T-helper 2 cell treated with Interferon-gamma antibody and Interleukin-4, amounts not matched to agents 100 ng/mL and 5 ng/mL, for 36 hours (primary cell): Measurements from ENCODE around the gene P2RX3. TPM values are rescaled to one million over a fixed set of nuclear protein-coding genes. Genes with fewer than 3 reads are reported as not detected.

Experiments used
- intact Hi-C: fragments of 100-400 bp; cut with micrococcal nuclease; formaldehyde crosslinking; loops from one replicate; pipeline ENCODE4 v1.15.1; 2023
- total RNA-seq: library from RNA; stranded (reverse); gene quantifications from 2 replicates; pipeline ENCODE4 v1.2.3, GENCODE V29; 2022

The P2RX3 gene
- total RNA-seq, 1 donor from 2014 or later: not detected

DNA sequence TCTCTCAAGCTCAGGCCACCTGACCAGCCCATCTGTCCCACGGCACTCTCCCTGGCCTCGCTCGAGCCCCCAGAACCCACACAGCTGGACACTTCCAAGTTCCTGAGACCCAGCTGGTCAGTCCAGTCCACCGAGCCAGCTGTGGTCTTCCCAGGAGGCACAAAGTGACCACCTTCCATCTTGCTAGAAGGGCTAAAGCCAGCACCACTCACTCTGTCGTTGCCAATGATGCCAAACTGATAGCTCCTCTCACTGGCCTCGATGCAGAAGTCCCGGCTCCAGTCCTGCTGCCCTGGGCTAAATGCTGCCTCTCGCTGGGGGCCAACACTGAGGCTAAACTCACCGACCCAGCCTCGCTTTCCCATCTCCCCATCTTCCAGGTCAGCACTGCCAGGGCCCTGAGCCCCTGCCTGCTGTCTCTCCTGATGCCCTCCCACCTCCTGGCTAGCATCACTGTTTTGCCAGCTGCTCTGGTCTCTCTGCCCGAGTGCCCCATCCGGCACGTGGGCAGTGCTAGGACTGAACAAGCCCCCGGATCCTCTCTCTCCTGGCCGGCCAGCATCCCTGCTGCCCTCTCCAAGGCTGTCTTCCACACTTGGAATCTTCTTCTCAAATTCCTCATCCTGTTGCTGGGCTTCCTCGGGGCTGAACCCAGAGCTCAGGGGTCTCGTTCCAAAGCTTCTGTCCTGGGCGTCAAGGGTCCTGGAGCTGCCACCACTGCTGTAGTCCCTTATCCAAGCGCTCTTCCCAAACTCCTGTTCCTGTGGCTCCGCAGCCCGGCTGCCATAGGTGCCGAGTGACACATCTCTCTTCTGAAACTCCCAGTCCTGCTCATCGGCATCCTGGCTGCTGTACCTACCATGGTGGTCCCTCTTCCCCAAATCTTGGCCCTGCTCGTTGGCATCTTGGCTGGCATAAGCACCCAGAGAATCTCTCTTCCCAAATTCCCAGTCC, 28.8 kb upstream of the P2RX3 start:
- intact Hi-C loops: no loop called here

DNA sequence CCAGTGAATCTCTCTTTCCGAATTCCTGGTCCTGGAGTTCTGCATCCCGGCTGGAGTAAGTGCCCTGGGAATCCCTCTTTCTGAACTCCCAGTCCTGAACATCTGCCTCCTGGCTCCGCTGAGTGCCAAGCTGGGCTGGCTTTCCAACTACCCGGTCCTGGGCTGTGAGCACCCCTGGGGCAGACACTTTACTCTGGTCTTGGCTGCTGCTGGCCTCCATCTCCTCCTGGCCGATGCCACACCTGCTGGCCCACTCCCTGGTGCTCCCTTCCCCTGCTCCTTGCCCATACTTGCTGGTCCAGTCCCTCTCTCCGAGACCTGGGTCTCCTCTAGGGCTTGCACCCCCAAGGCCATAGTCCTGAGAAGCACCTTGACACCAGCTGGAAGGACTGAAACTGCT, 28.1 kb upstream of the P2RX3 start:
- intact Hi-C loops: no loop called here

DNA sequence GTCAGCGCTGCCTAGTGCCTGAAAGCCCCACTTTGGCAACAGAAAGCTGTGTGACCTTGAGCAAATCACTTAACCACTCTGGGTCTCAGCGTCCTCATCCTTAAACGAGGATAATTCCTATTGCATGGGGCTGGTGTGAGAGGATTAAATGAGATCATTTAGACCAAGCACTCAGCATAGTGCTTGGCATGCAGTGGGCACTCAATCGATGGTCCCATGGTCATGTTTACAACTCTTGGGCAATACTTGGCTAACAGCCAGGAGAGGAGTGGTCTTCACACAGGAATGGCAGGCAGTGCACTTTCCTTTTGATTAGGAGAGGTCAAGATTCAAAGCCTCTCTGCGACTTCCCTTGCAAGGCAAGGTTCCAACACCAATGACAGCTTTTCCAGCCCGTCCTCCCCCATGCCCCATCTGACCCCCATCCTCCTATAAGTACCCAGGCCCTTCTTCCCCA, 27.5 kb upstream of the P2RX3 start:
- intact Hi-C loops: loop anchor here (1.0 kb wide), 1 partner anchor 15 kb away; no protein-coding TSS in a partner anchor

GRCh38 chr11:57311109-57311936, 26.8 kb upstream of the P2RX3 start:
- intact Hi-C loops: loop anchor here (1.0 kb wide), 1 partner anchor 14 kb away; no protein-coding TSS in a partner anchor

DNA sequence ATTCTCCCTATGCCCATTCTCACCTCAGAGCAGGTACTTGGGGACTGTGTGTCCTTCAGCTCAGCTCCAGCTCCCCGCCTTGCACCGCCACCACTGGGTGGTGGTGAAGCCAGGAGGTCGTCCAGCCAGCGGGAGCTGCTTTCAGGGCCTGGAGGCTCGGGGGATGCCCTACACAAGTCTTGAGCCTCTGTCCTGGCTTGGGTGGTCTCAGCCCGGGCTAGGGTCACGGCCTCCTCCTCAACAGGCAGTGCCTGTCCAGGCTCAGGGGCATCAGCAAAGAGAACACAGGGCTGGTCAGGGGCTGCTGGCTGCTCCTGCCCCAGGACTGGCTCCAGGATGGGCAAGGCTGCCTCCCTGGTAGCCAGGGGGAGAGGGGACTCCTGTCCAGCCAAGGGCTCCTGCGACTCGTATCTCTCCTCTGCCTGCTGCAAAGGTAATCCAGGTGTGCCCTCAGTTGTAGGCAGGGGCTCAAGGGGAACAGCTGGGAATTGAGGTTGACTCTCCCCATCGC, 25.6 kb upstream of the P2RX3 start:
- intact Hi-C loops: no loop called here

DNA sequence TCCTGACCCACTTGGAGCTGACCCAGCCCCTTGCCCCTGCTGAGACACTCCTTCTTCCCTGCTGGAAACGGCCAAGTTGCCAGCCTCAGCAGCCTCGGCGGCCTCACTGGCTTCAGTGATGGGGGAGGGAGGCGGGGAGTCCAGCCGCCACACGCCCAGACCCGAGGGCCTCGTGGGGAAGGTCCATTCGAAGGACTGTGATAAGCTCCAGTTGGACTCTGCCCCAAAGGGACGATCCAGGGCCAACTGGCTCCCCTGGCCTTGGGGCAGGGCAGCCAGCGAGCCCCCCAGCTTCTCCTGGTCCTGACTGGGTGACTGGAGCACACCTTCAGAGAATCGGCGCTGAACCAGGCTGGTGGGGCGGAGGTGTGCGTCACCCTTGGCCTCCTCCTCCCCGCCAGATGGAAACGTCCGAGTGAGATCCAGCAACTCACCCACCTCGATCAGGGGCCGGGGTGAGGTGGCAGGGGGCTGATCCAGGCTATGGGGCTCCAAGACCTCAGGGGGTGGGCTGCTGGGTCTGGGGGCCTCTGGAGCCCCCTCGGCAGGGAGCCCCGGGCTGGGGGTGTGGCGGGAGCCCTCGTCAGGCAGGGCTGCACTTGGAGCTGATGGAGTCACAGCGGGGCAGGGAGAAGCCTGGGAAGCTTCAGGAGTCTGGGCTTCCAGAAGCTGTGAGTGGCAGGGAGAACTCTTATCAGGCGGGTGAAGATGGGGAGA, 24.9 kb upstream of the P2RX3 start:
- intact Hi-C loops: no loop called here

GRCh38 chr11:57313788-57314135, 24.4 kb upstream of the P2RX3 start:
- intact Hi-C loops: no loop called here

DNA sequence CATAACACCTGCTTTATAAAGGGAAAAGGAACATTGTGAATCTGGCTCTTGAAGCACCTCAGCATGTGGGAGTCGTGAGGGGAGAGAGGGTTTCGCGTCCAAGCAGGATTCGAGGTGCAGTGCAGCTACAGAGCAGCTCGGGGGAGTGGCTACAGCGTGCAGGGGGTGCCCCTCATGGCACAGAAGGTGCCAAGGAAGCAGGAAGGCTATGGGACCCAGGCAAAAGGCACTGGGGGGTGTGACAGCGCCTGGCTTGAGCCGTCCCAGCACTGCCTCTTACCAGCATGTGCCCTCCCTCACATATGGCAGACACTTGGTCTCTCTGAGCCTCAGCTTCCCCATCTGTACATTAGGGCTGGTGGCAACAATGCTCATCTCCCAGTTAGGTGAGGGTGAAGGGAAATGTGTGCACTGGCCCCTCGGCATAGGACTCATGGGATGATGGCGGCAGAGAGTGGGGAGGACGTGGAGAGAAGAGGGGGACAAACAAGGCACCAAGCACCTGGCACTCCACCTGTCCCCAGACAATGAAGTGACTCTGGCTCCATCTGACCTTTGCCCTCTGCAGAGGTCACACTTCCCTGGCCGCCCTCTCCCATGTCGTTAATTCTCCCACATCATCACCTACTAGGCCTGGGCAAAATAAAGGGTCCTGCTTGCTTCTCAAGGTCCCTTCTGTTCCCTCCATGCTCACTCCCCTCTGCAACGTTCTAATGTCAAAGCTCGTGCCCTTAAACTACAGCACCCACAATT, 23.8 kb upstream of the P2RX3 start:
- intact Hi-C loops: no loop called here

- intact Hi-C loops: no loop called here
Observed at GRCh38 chr11:57315491-57315890, 22.7 kb upstream of the P2RX3 start.

DNA sequence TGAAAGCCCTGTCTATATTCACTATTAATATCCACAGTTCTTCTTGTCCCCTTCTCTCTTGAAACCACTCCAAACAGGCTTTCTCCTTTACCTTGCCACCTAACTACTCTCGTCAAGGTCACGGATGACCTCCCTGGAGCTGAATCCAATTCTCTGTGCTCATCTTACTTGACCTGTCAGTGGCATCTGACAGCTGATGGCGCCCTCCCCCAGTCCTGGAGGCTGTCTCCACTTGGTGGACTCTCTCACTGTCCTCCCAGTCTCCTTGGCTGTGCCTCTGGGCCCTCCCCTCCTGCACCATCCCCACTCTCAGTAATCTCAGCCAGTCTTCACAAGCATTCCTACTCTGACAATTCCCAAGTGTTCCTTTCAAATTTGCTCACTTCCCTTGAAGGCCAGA, 22.1 kb upstream of the P2RX3 start:
- intact Hi-C loops: no loop called here

GRCh38 chr11:57318178-57318577, 20.0 kb upstream of the P2RX3 start:
- intact Hi-C loops: no loop called here

GRCh38 chr11:57320067-57320718, 18.0 kb upstream of the P2RX3 start:
- intact Hi-C loops: no loop called here

- intact Hi-C loops: no loop called here
Observed at GRCh38 chr11:57320719-57321387, 17.3 kb upstream of the P2RX3 start.

- intact Hi-C loops: no loop called here
Observed at GRCh38 chr11:57321388-57322255, 16.5 kb upstream of the P2RX3 start.

DNA sequence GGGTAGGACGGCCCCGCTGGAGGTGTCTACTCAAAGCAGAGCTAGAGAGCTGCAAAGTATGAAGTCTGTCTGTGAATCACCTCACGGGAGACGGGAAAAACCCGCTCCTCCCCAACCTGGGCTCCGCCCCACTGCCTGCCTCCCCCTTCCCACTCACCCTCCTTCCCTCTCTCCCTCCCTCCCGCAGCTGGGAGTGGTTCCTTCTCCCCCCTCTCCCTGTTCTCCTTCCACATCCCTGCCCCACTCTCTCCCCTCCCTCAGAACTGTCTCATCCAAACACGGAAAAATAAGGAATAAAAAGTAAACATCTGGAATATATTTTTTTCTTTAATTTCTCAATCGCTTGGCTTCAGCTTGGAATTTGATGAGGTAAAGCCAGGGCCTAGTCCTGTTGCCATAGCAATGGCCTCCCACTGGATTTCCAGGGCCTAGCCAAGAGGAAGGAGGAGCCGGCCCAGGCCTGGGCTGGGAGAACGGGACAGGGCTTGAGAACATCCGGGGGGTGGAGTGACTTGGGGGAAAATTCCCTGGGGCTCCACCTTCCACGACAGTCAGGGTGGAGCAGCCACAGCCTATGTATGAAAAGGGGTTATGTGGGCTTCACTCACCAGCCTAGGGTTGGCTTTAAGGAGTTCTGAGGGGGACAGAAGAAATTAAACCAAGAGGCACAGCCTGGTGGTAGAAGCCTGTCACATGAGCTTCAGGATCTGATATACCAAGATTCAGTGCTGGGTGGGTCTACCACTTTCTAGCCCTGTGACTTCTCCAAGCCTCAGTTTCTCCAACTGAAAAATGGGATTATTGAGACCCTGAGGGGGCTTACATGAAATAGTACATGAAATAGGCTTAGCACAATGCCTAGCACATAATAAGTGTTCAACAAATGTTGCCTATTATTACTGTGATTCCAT, 15.6 kb upstream of the P2RX3 start:
- intact Hi-C loops: no loop called here

- intact Hi-C loops: no loop called here
Observed at GRCh38 chr11:57323167-57323854, 14.8 kb upstream of the P2RX3 start.

DNA sequence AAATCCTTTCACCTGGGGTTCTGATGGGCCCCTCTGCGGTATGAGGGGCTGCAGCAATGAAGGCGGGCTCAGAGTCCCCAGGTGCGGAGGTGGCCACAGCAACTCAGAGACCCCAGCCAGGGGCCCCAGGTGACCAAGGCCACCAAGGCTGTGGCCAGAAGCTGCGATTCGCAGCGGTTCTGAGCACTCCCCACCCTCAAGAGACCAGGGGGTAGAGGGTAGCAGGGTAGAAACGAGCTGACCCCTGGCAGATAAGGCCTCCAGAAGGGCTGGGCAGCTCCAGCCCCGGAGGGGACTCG, 14.3 kb upstream of the P2RX3 start:
- intact Hi-C loops: no loop called here
